Measurements from ENCODE around the gene KIF18B.

KIF18B gene

DNA sequence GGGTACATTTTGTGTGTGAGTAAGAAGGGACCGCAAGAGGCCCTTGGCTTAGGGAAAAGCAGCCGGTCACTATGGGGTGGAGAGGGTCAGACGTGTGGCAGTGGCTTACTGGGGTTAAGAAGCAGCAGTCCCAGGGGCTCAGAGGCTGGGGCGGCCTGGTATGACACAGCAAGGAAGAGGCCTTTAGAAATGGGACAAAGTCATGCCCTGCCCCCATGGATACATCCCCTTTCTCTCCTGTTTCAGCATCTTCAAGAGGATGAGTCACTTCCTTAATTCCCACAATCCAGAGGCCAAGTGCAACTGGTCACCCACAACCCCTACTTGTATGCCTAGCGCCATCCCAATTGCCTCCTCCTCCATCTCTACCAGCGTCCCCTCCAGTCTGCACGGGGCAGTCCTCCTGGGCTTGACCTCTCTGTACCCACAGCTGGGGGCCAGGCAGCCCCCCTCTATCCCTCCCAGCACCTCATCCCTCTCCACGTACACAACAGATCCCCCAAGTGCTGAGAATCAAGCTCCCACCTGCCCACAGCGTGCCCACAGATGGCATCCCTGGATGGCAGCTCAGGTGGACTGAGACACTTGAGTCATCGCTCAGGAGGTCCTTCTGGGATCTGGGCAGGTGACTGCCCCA is 41.4 kb downstream of the KIF18B start:
- no peak for DNase-seq (ENCODE audit: low read depth in 1 of 2, low spot score in 1 of 2)

DNA sequence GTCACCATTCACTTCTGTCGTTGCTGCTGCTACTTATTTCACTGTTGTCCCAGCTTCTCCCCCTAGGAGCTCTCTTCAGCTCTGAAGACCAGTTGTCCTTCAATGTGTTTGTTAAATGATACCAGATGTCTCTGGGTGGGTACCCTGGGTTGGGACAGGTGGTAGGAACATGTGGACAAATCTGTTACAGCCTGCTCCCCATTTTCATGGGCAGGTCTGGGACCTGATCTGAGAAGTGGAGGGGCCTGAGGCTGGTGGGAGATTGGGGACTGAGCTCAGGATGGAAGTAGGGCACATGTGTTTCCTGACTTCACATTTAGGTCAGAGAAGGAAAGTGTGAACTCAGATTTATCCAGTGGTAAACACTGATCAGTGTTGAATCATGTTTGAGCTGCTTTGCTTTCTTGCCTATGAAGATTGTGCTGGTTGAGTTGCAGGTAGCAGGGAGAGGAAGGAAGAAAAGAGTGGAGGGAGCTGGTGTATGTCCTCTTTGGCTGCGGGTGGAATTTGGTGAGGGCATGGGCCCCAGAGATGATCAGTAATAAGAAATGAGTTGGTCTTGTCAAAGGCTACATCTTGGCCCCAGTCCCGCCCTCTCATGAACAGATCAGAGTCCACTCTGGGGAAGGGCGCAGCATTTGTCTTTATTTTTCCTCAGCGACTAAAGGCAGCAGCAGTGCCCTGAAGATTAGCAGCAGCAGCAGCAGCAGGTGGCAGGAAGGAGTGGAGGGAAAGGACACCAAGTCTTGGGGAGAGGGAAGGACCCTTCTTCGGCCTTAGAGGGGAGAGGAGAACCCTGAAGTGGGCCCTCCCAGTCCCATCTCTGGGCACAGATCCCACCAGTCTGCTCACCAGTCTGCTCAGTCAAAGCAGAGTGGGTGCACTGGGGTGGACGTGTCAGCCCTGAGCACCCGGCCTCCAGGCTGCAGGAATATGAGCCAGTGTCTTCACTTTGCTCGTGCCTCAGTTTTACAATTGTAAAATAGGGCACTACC is 42.3 kb downstream of the KIF18B start:
- no peak for DNase-seq (ENCODE audit: low read depth in 1 of 2, low spot score in 1 of 2)

GRCh38 chr17:44904001-44904984 is 43.3 kb downstream of the KIF18B start:
- no peak for DNase-seq (ENCODE audit: low read depth in 1 of 2, low spot score in 1 of 2)

GRCh38 chr17:44903012-44903685 is 44.4 kb downstream of the KIF18B start:
- DNase-seq (ENCODE audit: low read depth in 1 of 2, low spot score in 1 of 2) = no peak

GRCh38 chr17:44902135-44902760 is 45.3 kb downstream of the KIF18B start:
- no peak for DNase-seq (ENCODE audit: low read depth in 1 of 2, low spot score in 1 of 2)

GRCh38 chr17:44901411-44901921 is 46.1 kb downstream of the KIF18B start:
- DNase-seq (ENCODE audit: low read depth in 1 of 2, low spot score in 1 of 2) = no peak

DNA sequence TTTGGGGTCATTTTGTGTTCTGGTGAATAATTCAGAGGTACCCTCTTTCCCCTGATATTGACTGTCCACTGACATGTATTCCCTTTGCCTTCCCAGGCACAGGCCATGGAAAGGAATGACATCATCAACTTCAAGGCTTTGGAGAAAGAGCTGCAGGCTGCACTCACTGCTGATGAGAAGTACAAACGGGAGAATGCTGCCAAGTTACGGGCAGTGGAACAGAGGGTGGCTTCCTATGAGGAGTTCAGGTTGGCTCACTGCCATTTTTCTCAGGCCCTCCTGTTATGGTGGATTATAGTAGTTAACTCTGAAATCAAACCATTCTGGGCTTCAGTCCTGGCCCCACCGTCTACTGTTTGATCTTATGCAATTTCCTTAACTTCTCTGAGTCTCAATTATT is 46.7 kb downstream of the KIF18B start:
- no peak for DNase-seq (ENCODE audit: low read depth in 1 of 2, low spot score in 1 of 2)

DNA sequence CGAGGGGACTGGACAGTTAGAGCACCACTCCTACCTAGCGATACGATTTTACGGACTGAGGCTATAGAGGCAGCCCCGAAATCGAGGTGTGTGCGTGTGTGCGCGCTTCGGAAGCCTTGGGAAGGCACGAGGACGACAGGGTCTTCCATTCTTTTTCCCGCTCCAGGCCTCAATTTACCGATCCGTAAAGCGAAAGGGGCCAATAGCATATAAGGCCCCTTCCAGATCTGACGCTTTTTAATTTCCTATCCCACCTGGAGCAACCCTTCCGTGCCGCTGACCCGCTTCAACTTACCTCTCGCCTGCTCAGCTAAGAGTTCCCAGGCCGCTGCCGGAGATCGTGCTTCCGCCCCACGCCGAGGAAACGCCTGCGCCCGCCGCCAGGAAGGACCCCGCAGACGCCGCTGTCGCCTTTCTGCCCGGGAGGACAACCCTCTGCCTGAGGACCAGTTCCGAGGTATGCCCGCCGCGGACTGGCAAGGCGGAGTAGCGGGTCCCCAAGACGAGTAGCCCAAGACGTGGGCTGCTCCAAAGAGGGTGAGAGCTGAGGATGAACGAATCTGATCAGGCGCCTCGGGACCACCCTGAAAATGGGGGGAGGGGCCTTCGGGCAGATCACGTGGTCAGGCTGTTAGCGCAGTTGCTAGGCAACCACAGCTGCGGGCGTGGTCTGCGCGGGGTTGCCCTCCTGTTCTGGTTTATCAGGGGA is 48.3 kb downstream of the KIF18B start, which contains the start of gene EFTUD2:
Gene EFTUD2, minus strand, starts transcription at position 372 of the 709 bp plus-strand sequence. CDS start 4,924 bp downstream, outside the sequence.
- DNase-seq (ENCODE audit: low read depth in 1 of 2, low spot score in 1 of 2) = peak; percentile 89 to 96

DNA sequence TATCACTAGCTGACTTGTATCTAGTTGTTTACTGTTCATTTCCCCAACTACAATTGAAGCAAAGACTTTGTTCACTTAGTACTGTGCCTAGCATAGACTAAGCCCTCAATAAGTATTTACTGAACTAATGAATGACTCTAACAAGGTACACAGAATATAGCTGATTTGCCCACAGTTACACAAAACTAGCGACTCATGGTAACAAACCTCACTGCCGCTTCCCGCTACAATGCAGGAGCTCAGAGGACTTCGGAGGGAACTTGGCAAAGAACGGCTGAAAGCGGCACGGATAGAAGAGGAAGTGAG is 48.9 kb downstream of the KIF18B start:
- DNase-seq (ENCODE audit: low read depth in 1 of 2, low spot score in 1 of 2) = peak in 1 of 2 donors; percentile 12

GRCh38 chr17:44894642-44895041 is 52.9 kb downstream of the KIF18B start:
- no peak for DNase-seq (ENCODE audit: low read depth in 1 of 2, low spot score in 1 of 2)

- no peak for DNase-seq (ENCODE audit: low read depth in 1 of 2, low spot score in 1 of 2)
These were observed 55.3 kb downstream of the KIF18B start for GRCh38 chr17:44892250-44892649.

DNA sequence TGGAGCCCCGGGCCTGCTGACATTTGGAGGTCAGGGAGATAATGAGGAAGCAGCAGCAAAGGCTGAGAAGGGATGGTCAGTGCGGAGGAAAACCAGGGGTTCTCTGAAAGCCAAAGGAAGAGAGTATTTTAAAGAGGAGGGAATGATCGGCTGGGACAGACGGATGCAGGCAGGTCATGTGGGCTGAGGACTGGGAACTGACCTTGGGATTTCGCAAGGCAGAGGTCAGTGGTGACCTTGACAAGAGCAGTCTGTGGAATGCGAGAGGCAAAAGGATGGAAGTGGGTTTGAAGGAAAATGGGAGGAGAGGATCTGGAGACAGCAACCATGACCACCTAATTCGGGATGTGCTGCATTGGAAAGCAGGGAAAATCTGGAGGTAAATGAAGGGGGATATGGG is 58.6 kb downstream of the KIF18B start:
- DNase-seq (ENCODE audit: low read depth in 1 of 2, low spot score in 1 of 2) = no peak

- no peak for DNase-seq (ENCODE audit: low read depth in 1 of 2, low spot score in 1 of 2)
These were observed 59.3 kb downstream of the KIF18B start for GRCh38 chr17:44887971-44888954.

DNA sequence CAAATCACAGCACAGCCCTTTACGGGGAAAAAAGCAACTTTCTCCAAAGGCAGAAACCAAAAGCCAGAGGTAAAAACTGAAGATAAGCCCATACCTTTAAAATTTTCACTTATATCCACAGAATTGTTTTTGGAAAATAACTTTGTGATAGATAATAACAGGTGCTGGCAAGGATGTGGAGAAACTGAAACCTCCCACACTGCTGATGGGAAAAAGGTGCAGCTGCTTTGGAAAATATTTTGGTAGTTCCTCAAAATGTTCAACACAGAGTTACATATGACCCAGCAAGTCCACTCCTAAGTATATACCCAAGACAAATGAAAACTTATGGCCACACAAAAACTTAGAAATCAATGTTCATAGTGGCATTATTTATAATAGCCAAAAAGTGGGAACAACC is 60.6 kb downstream of the KIF18B start:
- no peak for DNase-seq (ENCODE audit: low read depth in 1 of 2, low spot score in 1 of 2)

DNA sequence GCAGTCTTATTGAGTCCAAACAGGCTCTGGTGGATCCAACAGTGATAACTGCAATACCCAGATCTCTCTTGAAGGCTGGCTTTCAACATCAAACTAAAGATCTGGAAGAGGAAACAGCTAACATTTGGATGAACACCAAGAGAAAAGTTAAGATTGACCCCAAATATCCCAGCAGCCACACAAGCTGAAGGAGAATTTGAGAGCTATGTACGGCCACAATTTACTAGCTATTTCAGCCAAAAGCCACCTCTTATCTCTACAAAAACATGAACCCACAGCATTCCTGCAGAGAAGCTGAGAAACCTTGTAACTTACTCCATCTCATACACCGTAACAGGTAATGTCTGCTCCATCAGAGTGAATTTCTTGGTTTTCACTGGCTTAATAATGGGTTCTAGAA is 62.6 kb downstream of the KIF18B start:
- no peak for DNase-seq (ENCODE audit: low read depth in 1 of 2, low spot score in 1 of 2)

DNA sequence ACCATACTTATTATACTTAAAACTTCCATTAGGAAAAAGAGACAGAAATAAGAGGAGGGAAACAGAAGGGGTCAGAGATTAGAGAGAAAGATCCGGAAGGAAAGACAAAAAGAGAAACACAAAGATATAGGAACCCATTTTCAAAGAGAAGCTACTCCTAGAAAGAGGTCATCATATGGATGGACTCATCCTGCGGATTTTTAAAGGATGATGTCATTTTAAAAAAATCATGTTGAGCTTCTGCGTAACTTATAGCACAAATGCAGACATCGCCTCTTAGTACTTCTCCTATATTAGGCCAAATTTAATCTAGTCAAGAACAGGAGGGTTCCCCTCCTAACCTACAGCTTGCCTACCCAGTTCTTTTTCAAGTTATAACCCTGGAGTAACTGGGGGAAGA is 66.4 kb downstream of the KIF18B start:
- DNase-seq (ENCODE audit: low read depth in 1 of 2, low spot score in 1 of 2) = no peak

DNA sequence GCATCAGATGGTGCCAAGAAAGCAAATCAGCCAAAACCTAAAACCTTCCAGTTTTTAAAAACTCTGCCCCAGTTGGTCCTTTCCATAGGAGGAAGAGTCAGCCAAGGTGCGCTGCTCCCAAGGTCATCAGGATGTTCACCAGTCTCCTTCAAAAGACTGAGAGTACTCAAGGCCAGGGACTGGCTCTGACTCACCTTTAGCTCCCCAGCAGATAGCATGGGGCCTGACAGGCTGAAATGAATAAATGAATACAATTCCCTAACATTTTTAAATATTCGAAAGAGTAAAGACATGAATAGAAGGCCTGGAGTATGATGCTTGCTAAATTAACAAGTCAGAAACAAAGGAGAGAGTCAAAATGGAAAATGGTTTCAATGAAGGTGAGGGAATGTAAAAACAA is 67.5 kb downstream of the KIF18B start:
- no peak for DNase-seq (ENCODE audit: low read depth in 1 of 2, low spot score in 1 of 2)

DNA sequence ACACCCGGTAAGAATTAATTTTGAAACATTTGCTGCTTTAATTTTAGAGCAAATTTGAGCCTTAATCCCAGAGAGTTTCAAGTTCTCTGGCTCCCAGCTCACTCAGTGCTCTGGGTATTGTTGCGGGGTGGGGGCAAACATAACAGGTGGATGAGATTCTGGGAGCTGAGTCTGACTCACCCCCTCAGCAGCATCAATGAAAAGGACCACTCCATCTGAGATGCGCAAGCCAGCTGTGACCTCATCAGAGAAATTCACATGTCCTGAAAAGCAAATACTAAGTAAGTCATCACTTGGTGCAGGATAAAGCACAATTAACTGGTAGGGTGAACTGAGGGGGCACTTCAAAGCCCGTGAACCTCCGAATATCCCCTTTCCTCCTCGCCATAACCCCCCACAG is 68.2 kb downstream of the KIF18B start:
- DNase-seq (ENCODE audit: low read depth in 1 of 2, low spot score in 1 of 2) = no peak
